Measurements from ENCODE around the gene SLC38A4.
"Not testable (repeated sequence)": the region's sequence is repeated elsewhere in the genome, so short reads cannot be mapped to it uniquely, and the experiment has no call there.

Gene SLC38A4

GRCh38 chr12:46773586-46774321, 52.0 kb downstream of the SLC38A4 start:
- DNase-seq = no peak

- DNase-seq = peak; percentile 50
These were observed 54.4 kb downstream of the SLC38A4 start for GRCh38 chr12:46771268-46771827.

GRCh38 chr12:46770501-46771183, 55.2 kb downstream of the SLC38A4 start:
- peak; percentile 81 for DNase-seq

GRCh38 chr12:46764005-46764404, 61.8 kb downstream of the SLC38A4 start:
- DNase-seq = no peak

- DNase-seq = no peak
These were observed 62.6 kb downstream of the SLC38A4 start for GRCh38 chr12:46763230-46763629.

- no peak for DNase-seq
These were observed 71.2 kb downstream of the SLC38A4 start for GRCh38 chr12:46754550-46754949.

- no peak for DNase-seq
These were observed 73.4 kb downstream of the SLC38A4 start for GRCh38 chr12:46752396-46752795.

GRCh38 chr12:46751173-46751572, 74.6 kb downstream of the SLC38A4 start:
- no peak for DNase-seq

GRCh38 chr12:46749322-46749721, 76.5 kb downstream of the SLC38A4 start:
- no peak for DNase-seq

- DNase-seq = no peak
These were observed 81.5 kb downstream of the SLC38A4 start for GRCh38 chr12:46744283-46744682.

GRCh38 chr12:46743456-46743855, 82.3 kb downstream of the SLC38A4 start:
- DNase-seq = no peak

- DNase-seq = not testable (repeated sequence)
These were observed 83.5 kb downstream of the SLC38A4 start for GRCh38 chr12:46742271-46742670.

GRCh38 chr12:46725332-46725731, 100.5 kb downstream of the SLC38A4 start:
- DNase-seq = no peak

- DNase-seq = no peak
These were observed 102.0 kb downstream of the SLC38A4 start for GRCh38 chr12:46723629-46724419.

GRCh38 chr12:46722394-46723185, 103.2 kb downstream of the SLC38A4 start:
- DNase-seq = peak; percentile 76

GRCh38 chr12:46718495-46718894, 107.3 kb downstream of the SLC38A4 start:
- no peak for DNase-seq

GRCh38 chr12:46717868-46718267, 107.9 kb downstream of the SLC38A4 start:
- DNase-seq = no peak

GRCh38 chr12:46717159-46717558, 108.6 kb downstream of the SLC38A4 start:
- DNase-seq = no peak
